ENCODE measurements around the gene GRK5.
"Not testable (repeated sequence)": the region's sequence is repeated elsewhere in the genome, so short reads cannot be mapped to it uniquely, and the experiment has no call there.

GRK5 gene

GRCh38 chr10:119239630-119240029, 32.3 kb downstream of the GRK5 start:
- intact Hi-C loops (cut with DNase I); DNase-seq: not testable (repeated sequence)

GRCh38 chr10:119241066-119241465, 33.7 kb downstream of the GRK5 start:
- no peak for DNase-seq

GRCh38 chr10:119242186-119242585, 34.8 kb downstream of the GRK5 start:
- intact Hi-C loops (cut with DNase I) = no loop called here

More at GRCh38 chr10:119241066-119241465, 33.7 kb downstream of the GRK5 start:
- intact Hi-C loops (cut with DNase I) = no loop called here

GRCh38 chr10:119243488-119243887, 36.1 kb downstream of the GRK5 start:
- DNase-seq = no peak

More at GRCh38 chr10:119242186-119242585, 34.8 kb downstream of the GRK5 start:
- no peak for DNase-seq

GRCh38 chr10:119243967-119244366, 36.6 kb downstream of the GRK5 start:
- no peak for DNase-seq
- intact Hi-C loops (cut with DNase I) = no loop called here

More at GRCh38 chr10:119243488-119243887, 36.1 kb downstream of the GRK5 start:
- intact Hi-C loops (cut with DNase I) = no loop called here

GRCh38 chr10:119245272-119245671, 37.9 kb downstream of the GRK5 start:
- DNase-seq = no peak
- intact Hi-C loops (cut with DNase I) = no loop called here

- DNase-seq = no peak
- intact Hi-C loops (cut with DNase I) = no loop called here
Measured at GRCh38 chr10:119246862-119247549, 39.6 kb downstream of the GRK5 start.

GRCh38 chr10:119247550-119247894, 40.2 kb downstream of the GRK5 start:
- intact Hi-C loops (cut with DNase I) = no loop called here
- no peak for DNase-seq

GRCh38 chr10:119248184-119248583, 40.8 kb downstream of the GRK5 start:
- intact Hi-C loops (cut with DNase I) = no loop called here
- DNase-seq = no peak

- no peak for DNase-seq
- intact Hi-C loops (cut with DNase I) = no loop called here
Measured at GRCh38 chr10:119248681-119249080, 41.3 kb downstream of the GRK5 start.

GRCh38 chr10:119250641-119251314, 43.4 kb downstream of the GRK5 start:
- intact Hi-C loops (cut with DNase I) = no loop called here
- no peak for DNase-seq

GRCh38 chr10:119251315-119251708, 43.9 kb downstream of the GRK5 start:
- intact Hi-C loops (cut with DNase I) = no loop called here
- peak in 1 of 42 donors; percentile 30 for DNase-seq

- intact Hi-C loops (cut with DNase I) = no loop called here
- DNase-seq = no peak
Measured at GRCh38 chr10:119252051-119252465, 44.7 kb downstream of the GRK5 start.

GRCh38 chr10:119252470-119253151, 45.2 kb downstream of the GRK5 start:
- no peak for DNase-seq
- intact Hi-C loops (cut with DNase I) = no loop called here

- intact Hi-C loops (cut with DNase I) = no loop called here
- peak in 5 of 42 donors; percentile 4 to 37 (median 17) for DNase-seq
Measured at GRCh38 chr10:119253433-119254174, 46.2 kb downstream of the GRK5 start.

- no peak for DNase-seq
- intact Hi-C loops (cut with DNase I) = no loop called here
Measured at GRCh38 chr10:119254335-119254734, 47.0 kb downstream of the GRK5 start.

GRCh38 chr10:119256030-119256429, 48.7 kb downstream of the GRK5 start:
- intact Hi-C loops (cut with DNase I) = no loop called here

GRCh38 chr10:119256897-119257296, 49.5 kb downstream of the GRK5 start:
- intact Hi-C loops (cut with DNase I) = no loop called here
- DNase-seq = no peak

More at GRCh38 chr10:119256030-119256429, 48.7 kb downstream of the GRK5 start:
- DNase-seq = no peak

GRCh38 chr10:119257899-119258419, 50.6 kb downstream of the GRK5 start:
- intact Hi-C loops (cut with DNase I) = no loop called here
- DNase-seq = no peak
